Measurements from ENCODE around the gene TECRL.

The TECRL gene

GRCh38 chr4:64327237-64327636 lies 82.0 kb downstream of the TECRL start:
- DNase-seq (ENCODE audit: low read depth in 2 of 2): no peak

- no peak for DNase-seq (ENCODE audit: low read depth in 2 of 2)
Measured at GRCh38 chr4:64326507-64326906, 82.7 kb downstream of the TECRL start.

- DNase-seq (ENCODE audit: low read depth in 2 of 2): no peak
Measured at GRCh38 chr4:64306255-64306565, 103.0 kb downstream of the TECRL start.

- DNase-seq (ENCODE audit: low read depth in 2 of 2): no peak
Measured at GRCh38 chr4:64305565-64306254, 103.5 kb downstream of the TECRL start.

- no peak for DNase-seq (ENCODE audit: low read depth in 2 of 2)
Measured at GRCh38 chr4:64272432-64272831, 136.8 kb downstream of the TECRL start.

GRCh38 chr4:64271601-64272081 lies 137.6 kb downstream of the TECRL start:
- no peak for DNase-seq (ENCODE audit: low read depth in 2 of 2)

GRCh38 chr4:64266669-64267068 lies 142.6 kb downstream of the TECRL start:
- no peak for DNase-seq (ENCODE audit: low read depth in 2 of 2)

- no peak for DNase-seq (ENCODE audit: low read depth in 2 of 2)
Measured at GRCh38 chr4:64266263-64266662, 143.0 kb downstream of the TECRL start.

GRCh38 chr4:64251781-64252180 lies 157.5 kb downstream of the TECRL start:
- DNase-seq (ENCODE audit: low read depth in 2 of 2): no peak

GRCh38 chr4:64250488-64250887 lies 158.8 kb downstream of the TECRL start:
- DNase-seq (ENCODE audit: low read depth in 2 of 2): no peak

- DNase-seq (ENCODE audit: low read depth in 2 of 2): no peak
Measured at GRCh38 chr4:64250061-64250460, 159.2 kb downstream of the TECRL start.

GRCh38 chr4:64248186-64248585 lies 161.1 kb downstream of the TECRL start:
- no peak for DNase-seq (ENCODE audit: low read depth in 2 of 2)

- DNase-seq (ENCODE audit: low read depth in 2 of 2): no peak
Measured at GRCh38 chr4:64230709-64231310, 178.4 kb downstream of the TECRL start.
